GM18909 (cell line): ENCODE results near the gene ARMCX5.

Experiments used
- ATAC-seq: cut with Tn5 transposase; IDR thresholded peaks from one replicate; pipeline ENCODE4 v1.9.1; 2021; ENCODE audit warnings: mild to moderate bottlenecking; ENCODE audit not compliant: unreplicated experiment, poor library complexity

Gene ARMCX5

DNA sequence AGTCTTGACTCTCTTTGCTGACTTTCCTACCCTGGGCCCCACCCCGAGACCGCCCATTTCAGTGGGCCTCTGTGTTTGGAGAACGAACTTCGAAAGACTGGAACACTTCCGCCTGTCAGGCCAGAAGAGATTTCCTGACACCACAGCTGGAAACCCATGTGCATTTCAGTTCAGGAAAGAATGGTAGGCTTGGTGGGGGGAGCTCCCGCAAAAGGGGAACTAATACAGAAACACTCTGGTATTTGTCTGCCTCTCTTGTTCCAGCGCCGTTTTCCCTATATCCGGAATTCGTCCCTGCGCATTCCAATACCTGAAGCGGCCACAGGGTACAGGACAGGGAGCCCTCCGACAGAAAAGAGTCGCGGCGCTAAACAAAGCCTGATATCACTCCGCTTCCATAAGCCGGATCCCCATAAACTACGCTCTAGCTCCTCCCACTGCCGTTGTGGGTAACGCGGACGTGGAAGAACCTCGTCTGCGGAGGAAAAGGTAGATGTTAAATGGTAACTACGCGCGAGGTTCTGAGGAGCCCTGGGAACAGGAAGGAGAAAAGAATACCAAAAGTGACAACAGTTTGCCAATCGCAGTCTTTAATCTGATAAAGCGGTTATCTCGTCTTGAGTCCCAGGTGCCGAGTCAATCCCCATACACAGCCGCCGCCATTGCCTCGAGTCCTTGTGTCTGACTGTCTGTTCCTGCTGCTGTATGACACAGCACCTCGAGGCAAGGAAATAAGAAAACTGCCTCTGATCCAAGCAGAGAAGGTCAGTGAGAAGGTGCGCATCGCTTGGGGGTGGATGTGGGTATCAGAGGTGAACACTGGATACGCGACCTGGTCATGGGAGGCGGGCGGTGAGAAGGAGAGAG is at the start of gene ARMCX5:
Gene ARMCX5, plus strand, starts transcription at position 432 of the 867 bp plus-strand sequence. CDS start 2,627 bp downstream, outside the sequence.
- peak; percentile 91 for ATAC-seq

- ATAC-seq, result no peak
Measured at GRCh38 chrX:102558607-102559006, 40.7 kb upstream of the ARMCX5 start.

GRCh38 chrX:102560423-102561068 is 38.8 kb upstream of the ARMCX5 start:
- no peak for ATAC-seq

GRCh38 chrX:102580891-102581290 is 18.4 kb upstream of the ARMCX5 start:
- ATAC-seq, result no peak

- no peak for ATAC-seq
Measured at GRCh38 chrX:102593367-102593766, 5.9 kb upstream of the ARMCX5 start.

DNA sequence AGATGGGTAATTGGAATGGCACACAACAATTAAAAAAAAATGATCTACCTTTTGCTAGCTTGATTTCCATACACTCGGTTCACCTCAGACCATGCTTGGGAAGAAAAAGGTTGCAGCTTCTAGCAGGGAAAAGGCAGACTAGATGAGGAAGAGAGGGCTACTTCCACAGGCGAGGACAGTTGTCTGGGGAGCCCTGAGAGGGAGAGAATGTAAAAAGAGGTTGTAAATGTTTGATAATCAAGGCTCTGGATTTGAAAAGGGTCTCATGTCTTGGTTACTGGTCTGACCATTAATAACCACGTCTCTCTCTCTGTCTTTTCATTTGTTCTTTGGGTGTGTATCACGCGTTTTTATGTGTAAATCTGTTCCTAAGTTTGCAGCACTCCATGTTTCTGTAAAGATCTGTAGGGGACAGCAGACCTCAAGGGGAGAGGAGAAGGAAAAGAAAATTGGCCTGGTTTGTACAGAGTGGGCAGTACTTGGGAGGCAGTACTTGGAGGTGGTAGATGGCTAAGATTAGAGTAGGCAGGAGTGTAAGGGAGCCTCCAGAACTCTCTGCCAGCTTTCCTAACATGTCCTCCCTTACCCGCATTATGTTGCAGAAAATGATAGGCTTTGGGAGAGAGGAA is 750 bp downstream of the ARMCX5 start:
- peak; percentile 14 for ATAC-seq

DNA sequence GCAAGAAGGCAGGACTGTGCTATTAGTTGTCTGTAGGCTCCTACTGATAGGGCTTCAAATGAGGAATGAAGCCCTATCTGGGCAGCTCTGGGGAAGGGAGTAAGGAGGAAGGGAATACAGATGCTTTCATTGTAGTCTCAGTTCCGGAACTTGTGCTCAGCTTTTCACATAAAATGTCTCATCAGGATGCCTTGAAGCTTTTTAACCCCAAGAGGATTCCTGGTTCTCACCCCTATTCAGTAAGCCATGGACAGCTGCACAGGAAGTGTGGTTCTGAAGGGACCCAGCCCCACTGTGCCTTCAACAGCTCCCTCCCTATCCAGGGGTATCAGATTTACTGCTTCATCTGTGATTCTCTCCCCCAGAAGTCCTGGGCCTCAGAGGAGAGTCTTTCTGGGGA is 5.0 kb downstream of the ARMCX5 start:
- ATAC-seq, result no peak

GRCh38 chrX:102606115-102606514 is 6.8 kb downstream of the ARMCX5 start:
- no peak for ATAC-seq

- ATAC-seq, result no peak
Measured at GRCh38 chrX:102610905-102611304, 11.6 kb downstream of the ARMCX5 start.

DNA sequence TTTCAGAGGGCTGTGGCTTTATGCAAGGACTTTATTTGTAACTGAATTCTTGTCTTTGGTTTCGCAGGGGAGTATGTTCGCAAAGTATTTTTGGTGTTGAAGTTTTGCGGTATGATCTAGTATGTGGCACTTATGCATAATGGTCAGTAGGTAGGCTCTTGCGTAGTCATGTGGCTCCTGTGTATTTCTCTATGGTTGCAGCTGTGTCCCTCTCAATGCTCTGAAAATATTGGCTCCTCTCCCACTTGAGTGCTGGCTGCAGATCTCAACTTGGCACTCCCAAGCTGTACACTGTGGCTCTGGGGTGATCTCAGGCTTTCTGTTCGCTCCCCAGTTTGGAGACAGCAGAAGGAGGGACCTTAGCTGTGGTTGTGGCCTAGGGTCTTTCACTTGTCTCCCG is 24.8 kb downstream of the ARMCX5 start:
- ATAC-seq, result no peak

- ATAC-seq, result no peak
Measured at GRCh38 chrX:102627640-102628039, 28.3 kb downstream of the ARMCX5 start.

DNA sequence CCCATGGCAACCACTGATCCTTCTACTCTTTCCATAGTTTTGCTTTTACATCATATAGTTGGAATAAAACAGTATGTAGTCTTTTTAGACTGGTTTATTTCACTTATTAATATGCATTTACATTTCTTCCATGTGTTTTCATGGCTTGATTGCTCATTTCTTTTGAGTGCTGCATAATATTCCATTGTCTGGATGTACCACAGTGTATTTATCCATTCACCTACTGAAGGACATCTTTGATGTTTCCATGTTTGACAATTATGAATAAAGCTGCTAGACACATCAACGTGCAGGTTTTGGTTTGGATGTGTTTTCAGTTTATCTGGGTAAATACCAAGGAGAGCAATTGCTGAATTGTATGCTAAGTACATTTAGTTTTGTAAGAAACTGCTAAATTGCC is 38.2 kb downstream of the ARMCX5 start:
- no peak for ATAC-seq

DNA sequence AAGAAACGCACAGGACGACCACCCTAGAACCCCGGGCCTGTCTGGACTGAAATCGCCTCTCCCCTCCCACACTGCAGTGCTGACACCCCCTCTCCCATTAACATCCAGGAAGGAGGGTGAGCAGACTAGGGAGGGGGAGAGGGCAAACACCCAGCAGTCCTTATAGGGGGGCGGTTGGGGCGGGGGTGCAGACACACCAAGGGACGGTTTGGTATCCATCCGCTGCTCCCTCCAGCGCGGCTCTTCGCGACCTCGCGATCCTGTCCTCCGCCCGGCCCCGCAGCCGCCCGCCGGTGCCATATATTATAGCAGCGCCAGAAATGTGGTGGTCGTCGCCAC is 51.6 kb downstream of the ARMCX5 start:
- no peak for ATAC-seq

GRCh38 chrX:102651242-102652011 is 52.1 kb downstream of the ARMCX5 start, which contains the start of gene GPRASP1:
TSS of gene GPRASP1 (plus strand) at chrX:102651483. CDS start at chrX:102653914, 2,431 bp downstream.
- ATAC-seq, result no peak

- peak; percentile 46 for ATAC-seq
Measured at GRCh38 chrX:102652031-102652688, 52.8 kb downstream of the ARMCX5 start.
